Subcutaneous adipose tissue (tissue), 4 donors: ENCODE measurements around the gene PLPPR5. TPM values are rescaled to one million over a fixed set of nuclear protein-coding genes. Genes with fewer than 3 reads are reported as not detected.

ENCODE experiments used
- total RNA-seq, 4 donors: library from RNA; depleted of rRNA; stranded (reverse); fragments of >200 nt; gene quantifications; one replicate each; pipeline ENCODE4 v1.1.0, GENCODE V29; 2016
- TF ChIP-seq, protein P1 (sequence below): fragments of 450-650 bp; IDR thresholded peaks from one replicate; pipeline ENCODE4 v1.5.1; 2016; ENCODE audit warnings: low read depth, mild to moderate bottlenecking, control low read depth, antibody characterized with exemption, moderate library complexity

Gene PLPPR5
- total RNA-seq, 4 donors from 2014 or later, result not detected

DNA sequence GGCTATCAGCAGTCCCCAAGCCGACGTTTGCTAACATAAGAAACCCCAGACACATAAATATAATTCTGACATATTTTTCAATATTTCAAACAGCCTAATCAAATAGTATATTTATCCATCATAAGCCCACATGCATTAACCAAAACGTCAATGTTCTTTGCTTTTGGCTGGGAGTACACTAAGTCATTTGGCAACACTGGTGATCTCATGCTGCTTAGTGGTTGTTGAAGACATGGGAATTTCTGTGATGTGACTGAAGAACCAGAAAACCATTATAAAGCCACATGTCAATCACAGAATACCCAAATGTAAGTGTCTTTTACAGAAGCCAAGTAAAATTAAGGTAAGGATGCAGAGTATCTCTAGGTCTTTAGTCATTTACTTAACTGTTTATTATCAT, 57.6 kb downstream of the PLPPR5 start:
- TF ChIP-seq, protein P1, sequence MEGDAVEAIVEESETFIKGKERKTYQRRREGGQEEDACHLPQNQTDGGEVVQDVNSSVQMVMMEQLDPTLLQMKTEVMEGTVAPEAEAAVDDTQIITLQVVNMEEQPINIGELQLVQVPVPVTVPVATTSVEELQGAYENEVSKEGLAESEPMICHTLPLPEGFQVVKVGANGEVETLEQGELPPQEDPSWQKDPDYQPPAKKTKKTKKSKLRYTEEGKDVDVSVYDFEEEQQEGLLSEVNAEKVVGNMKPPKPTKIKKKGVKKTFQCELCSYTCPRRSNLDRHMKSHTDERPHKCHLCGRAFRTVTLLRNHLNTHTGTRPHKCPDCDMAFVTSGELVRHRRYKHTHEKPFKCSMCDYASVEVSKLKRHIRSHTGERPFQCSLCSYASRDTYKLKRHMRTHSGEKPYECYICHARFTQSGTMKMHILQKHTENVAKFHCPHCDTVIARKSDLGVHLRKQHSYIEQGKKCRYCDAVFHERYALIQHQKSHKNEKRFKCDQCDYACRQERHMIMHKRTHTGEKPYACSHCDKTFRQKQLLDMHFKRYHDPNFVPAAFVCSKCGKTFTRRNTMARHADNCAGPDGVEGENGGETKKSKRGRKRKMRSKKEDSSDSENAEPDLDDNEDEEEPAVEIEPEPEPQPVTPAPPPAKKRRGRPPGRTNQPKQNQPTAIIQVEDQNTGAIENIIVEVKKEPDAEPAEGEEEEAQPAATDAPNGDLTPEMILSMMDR, result no peak

DNA sequence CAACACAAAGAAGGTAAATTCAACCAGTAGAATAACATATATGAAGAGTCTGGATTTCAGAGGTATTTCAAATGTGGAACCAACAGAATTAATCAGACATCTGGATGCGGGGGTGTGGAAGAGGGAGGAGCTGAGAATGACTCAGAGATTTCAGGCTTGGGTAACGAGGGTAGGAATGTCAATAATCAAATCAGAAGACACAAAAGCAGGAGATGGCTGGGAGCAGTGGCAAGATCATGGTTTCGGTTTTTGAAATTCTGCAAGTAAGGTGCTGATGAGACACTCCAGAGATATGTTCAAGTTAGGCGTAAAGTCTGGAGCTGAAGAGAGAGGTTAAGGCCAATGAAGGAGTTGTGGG, 64.0 kb downstream of the PLPPR5 start:
- TF ChIP-seq, protein P1, result no peak

DNA sequence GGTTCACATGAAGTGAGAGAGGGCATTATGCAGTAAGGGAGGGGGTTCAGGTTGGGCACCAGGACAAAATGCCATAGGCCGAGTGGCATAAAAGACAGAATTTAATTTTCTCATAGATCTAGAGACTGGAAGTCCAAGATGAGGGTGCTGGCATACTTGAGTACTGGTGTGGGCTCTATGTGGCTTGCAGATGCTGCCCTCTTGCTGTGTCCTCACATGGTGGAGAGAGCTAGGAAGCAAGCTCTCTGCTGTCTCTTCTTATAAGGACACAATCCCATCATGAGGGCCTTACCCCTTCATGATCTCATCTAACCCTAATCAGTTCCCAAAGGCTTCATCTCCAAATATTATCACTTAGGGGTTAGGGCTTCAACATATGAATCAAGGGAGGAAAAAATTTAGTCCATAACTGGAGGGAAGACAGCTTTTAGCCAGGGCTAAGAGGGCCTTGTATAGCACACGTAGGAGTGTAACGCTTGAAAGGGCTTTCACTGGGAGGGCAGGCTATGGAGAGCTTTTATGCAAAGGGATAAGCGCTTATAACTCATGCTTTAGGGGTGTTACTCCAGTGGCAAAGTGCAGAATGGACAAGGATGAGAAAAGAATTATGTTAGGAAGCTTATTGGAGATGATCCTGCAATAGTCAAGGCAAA, 64.5 kb downstream of the PLPPR5 start:
- TF ChIP-seq, protein P1, result no peak

DNA sequence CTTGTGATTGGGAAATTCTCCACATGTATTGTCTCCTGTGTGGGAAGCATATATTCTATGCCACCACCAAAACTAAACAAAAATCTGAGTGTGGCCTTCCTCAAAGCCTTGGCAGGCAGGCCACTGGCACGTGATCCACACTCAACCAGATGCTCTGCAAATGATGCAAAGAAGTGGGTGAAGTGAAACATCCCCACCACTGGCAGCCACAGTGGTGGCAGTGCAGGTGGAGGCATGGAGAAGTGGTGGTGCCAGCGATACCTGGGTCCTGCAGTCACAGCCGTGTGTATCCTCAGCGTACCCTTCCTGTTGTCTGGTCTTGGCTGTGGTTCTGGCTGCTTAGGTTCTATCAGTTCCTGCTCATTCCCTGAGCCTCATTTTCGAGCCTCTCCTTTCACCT, 65.2 kb downstream of the PLPPR5 start:
- TF ChIP-seq, protein P1, result no peak

DNA sequence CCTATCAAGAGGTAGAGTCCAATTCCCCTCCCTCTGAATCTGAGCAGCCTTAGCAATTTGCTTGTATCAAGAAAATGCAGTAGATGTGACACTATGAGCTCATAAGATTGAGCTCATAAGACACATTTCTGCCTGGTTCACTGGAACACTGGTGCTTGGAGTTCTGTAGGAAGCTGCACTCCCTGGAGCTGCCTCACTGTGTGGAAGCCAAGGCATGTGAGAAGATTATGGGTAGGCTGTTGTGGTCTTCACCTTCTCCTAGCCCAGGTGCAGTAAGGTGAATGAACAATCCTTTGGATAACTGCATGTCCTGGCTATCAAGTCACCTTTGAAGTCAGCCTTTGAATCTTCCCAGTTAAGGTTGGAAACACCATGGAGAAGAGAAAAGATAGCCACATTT, 67.3 kb downstream of the PLPPR5 start:
- TF ChIP-seq, protein P1, result no peak

DNA sequence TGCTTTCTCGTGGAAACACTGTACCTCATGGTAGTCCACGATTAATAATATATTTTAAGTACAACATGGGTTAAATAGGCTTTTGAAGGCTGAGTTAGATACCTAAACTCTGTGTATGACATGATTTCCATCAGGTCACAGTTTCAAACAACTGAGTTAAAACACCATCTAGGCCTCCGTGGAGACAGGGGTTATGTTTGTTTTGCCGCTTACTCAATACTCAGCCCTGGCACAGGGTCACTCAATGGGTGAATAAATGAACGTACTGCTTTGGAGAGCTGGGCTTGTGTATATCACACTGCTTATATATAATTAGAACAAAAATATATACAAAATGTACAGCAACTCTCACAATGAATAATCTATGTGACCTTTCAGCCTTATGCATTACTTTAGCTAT, 72.5 kb downstream of the PLPPR5 start:
- TF ChIP-seq, protein P1, result no peak

DNA sequence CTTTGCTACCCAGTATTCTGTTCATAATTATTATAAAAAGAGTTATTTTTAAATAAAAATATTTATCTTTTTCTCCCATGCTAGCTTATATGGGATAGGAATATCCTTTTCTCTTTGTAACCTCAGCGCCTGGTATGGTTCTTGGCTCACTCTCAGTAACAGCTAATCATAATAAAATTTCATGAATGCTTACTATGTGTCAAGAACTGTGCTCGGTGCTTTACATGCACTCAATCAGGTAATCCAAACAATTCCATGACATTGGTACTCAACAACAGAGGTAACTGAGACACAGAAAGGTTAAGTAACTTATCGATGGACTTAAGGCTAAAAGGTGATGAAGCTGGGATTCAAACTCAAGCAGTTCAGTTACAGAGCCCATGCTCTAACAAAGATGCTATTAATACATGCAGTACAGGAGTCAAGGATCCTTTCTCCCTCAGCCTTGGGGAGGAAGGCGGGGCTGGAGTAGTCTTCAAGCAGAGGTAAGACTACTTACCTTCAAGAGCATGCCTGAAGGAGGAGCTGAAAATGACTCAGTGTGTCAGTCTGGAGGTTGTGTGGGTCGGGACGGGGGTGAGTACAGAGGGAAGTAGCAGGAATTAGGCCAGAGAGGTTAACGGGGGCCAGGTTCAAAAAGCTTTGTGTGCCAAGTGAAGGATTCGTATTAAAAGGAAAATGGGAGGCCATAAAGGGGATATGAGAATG, 73.4 kb downstream of the PLPPR5 start:
- TF ChIP-seq, protein P1, result no peak
